ENCODE measurements around the gene SCAF1.

The SCAF1 gene

GRCh38 chr19:49665351-49666119 lies 23.5 kb downstream of the SCAF1 start, which contains the start of the genes BCL2L12 and IRF3:
Gene BCL2L12, plus strand, starts transcription at chr19:49665933. Its CDS starts 760 bp downstream, at chr19:49666693.
Gene IRF3, minus strand, starts transcription at chr19:49665857. Its CDS starts 1,019 bp downstream, at chr19:49664838.
- DNase-seq, result peak; percentile 78

GRCh38 chr19:49666120-49666444 lies 24.1 kb downstream of the SCAF1 start:
- no peak for DNase-seq

GRCh38 chr19:49667473-49667872 lies 25.5 kb downstream of the SCAF1 start:
- DNase-seq, result no peak

- no peak for DNase-seq
Observed at GRCh38 chr19:49669516-49669915, 27.5 kb downstream of the SCAF1 start.

GRCh38 chr19:49672131-49672919 lies 30.3 kb downstream of the SCAF1 start:
- peak; percentile 71 for DNase-seq

GRCh38 chr19:49676136-49676783 lies 34.3 kb downstream of the SCAF1 start:
- DNase-seq, result peak; percentile 61

GRCh38 chr19:49676784-49677230 lies 34.8 kb downstream of the SCAF1 start:
- peak; percentile 100 for DNase-seq

- DNase-seq, result no peak
Observed at GRCh38 chr19:49677231-49677900, 35.4 kb downstream of the SCAF1 start, which contains the start of gene PRMT1. Gene PRMT1, plus strand, starts transcription at chr19:49677271. Its CDS starts 10 bp downstream, at chr19:49677281.

GRCh38 chr19:49677901-49678674 lies 36.1 kb downstream of the SCAF1 start:
- peak; percentile 56 for DNase-seq

- DNase-seq, result no peak
Observed at GRCh38 chr19:49678985-49679770, 37.2 kb downstream of the SCAF1 start.

- no peak for DNase-seq
Observed at GRCh38 chr19:49679771-49680413, 37.9 kb downstream of the SCAF1 start.

GRCh38 chr19:49680421-49681351 lies 38.7 kb downstream of the SCAF1 start:
- peak; percentile 71 for DNase-seq

- DNase-seq, result no peak
Observed at GRCh38 chr19:49681830-49682229, 39.8 kb downstream of the SCAF1 start.

GRCh38 chr19:49682274-49682673 lies 40.3 kb downstream of the SCAF1 start:
- DNase-seq, result no peak

GRCh38 chr19:49683814-49684250 lies 41.8 kb downstream of the SCAF1 start:
- DNase-seq, result no peak

- DNase-seq, result no peak
Observed at GRCh38 chr19:49684251-49684982, 42.4 kb downstream of the SCAF1 start.

- no peak for DNase-seq
Observed at GRCh38 chr19:49684983-49685553, 43.1 kb downstream of the SCAF1 start.

GRCh38 chr19:49685845-49686332 lies 43.9 kb downstream of the SCAF1 start:
- no peak for DNase-seq
